Uterus (tissue), 4 donors: ENCODE results near the gene TSHZ2. TPM values are rescaled to one million over a fixed set of nuclear protein-coding genes. Genes with fewer than 3 reads are reported as not detected.

ENCODE experiments used
- DNase-seq, 2 donors: peaks; one replicate each; pipeline ENCODE4 v3.0.0-alpha.2; 2019 to 2020
- H3K27ac ChIP-seq, 2 donors: fragments of 200-600 bp; sonication (generic); 1 replicate in 1 of 2; 2 replicates in 1 of 2; pipeline ENCODE4 v1.5.1; 2016 to 2018
- H3K27me3 ChIP-seq, 2 donors: fragments of 200-600 bp; sonication (generic); one replicate each; pipeline ENCODE4 v1.5.1; 2018 to 2019; ENCODE audit warnings: control low read depth in 1 of 2
- H3K36me3 ChIP-seq, 2 donors: fragments of 200-600 bp; sonication (generic); one replicate each; pipeline ENCODE4 v1.5.1; 2019; ENCODE audit warnings: control low read depth in 1 of 2
- H3K4me1 ChIP-seq, 2 donors: fragments of 200-600 bp; sonication (generic); one replicate each; pipeline ENCODE4 v1.5.1; 2018 to 2019; ENCODE audit warnings: control low read depth in 1 of 2
- H3K4me3 ChIP-seq, 2 donors: fragments of 200-600 bp; sonication (generic); 1 replicate in 1 of 2; 2 replicates in 1 of 2; pipeline ENCODE4 v1.5.1; 2018 to 2019; ENCODE audit warnings: mild to moderate bottlenecking in 1 of 2
- H3K9me3 ChIP-seq, 2 donors: fragments of 200-600 bp; sonication (generic); one replicate each; pipeline ENCODE4 v1.5.1; 2019; ENCODE audit warnings: control low read depth in 1 of 2
- POLR2A ChIP-seq, 2 donors: fragments of 450-650 bp; IDR thresholded peaks; one replicate each; pipeline ENCODE4 v1.6.1; 2016; ENCODE audit warnings: antibody characterized with exemption in 2 of 2, mild to moderate bottlenecking in 1 of 2, moderate library complexity in 1 of 2
- intact Hi-C: fragments of 100-400 bp; cut with DNase I; formaldehyde crosslinking; loops from one replicate; pipeline ENCODE4 v1.15.1; 2023; ENCODE audit warnings: low total_unique reads
- total RNA-seq, 4 donors: library from RNA; depleted of rRNA in 3 of 4; stranded (reverse); fragments of >200 nt in 3 of 4; gene quantifications; one replicate each; pipeline versions ENCODE4 v1.1.0 to v1.2.4, GENCODE V29; 2014 to 2023
- TF ChIP-seq, protein P1 (sequence below), 4 experiments: fragments of 200-600 bp in 2 of 4; fragments of 450-650 bp in 2 of 4; sonication (generic) in 2 of 4; IDR thresholded peaks; one replicate each; pipeline ENCODE4 v1.5.1; 2016 to 2019; ENCODE audit warnings: antibody characterized with exemption in 4 of 4, mild to moderate bottlenecking in 2 of 4, moderate library complexity in 1 of 4
- donor health status: DM: yes; HTN: yes; CAD: no.

The TSHZ2 gene
- total RNA-seq, 4 donors from 2014 or later: 22.0 to 50.1 (median 33.1) TPM

GRCh38 chr20:53195876-53196610 is 223.9 kb downstream of the TSHZ2 start:
- H3K4me1 ChIP-seq: no peaks in the 10 kb centered on the region
- H3K4me3 ChIP-seq: no peak overlapping the region
- intact Hi-C loops: no loop called here
- H3K27ac ChIP-seq: no peak overlapping the region
- no peaks in the 10 kb centered on the region for H3K9me3 ChIP-seq
- TF ChIP-seq, protein P1, sequence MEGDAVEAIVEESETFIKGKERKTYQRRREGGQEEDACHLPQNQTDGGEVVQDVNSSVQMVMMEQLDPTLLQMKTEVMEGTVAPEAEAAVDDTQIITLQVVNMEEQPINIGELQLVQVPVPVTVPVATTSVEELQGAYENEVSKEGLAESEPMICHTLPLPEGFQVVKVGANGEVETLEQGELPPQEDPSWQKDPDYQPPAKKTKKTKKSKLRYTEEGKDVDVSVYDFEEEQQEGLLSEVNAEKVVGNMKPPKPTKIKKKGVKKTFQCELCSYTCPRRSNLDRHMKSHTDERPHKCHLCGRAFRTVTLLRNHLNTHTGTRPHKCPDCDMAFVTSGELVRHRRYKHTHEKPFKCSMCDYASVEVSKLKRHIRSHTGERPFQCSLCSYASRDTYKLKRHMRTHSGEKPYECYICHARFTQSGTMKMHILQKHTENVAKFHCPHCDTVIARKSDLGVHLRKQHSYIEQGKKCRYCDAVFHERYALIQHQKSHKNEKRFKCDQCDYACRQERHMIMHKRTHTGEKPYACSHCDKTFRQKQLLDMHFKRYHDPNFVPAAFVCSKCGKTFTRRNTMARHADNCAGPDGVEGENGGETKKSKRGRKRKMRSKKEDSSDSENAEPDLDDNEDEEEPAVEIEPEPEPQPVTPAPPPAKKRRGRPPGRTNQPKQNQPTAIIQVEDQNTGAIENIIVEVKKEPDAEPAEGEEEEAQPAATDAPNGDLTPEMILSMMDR (IDR thresholded peaks at IDR 0.05): no peak
- no peak for TF ChIP-seq POLR2A (IDR thresholded peaks at IDR 0.05)
- H3K36me3 ChIP-seq: no peaks in the 10 kb centered on the region
- no peaks in the 10 kb centered on the region for H3K27me3 ChIP-seq
- DNase-seq: no peak

- H3K9me3 ChIP-seq: no peaks in the 10 kb centered on the region
- H3K27me3 ChIP-seq: no peaks in the 10 kb centered on the region
- H3K4me3 ChIP-seq: no peak overlapping the region
- intact Hi-C loops: no loop called here
- H3K27ac ChIP-seq: no peak overlapping the region
- no peak for TF ChIP-seq POLR2A (IDR thresholded peaks at IDR 0.05)
- TF ChIP-seq, protein P1 (IDR thresholded peaks at IDR 0.05): no peak
- H3K36me3 ChIP-seq: no peaks in the 10 kb centered on the region
- DNase-seq: no peak
- H3K4me1 ChIP-seq: no peaks in the 10 kb centered on the region
These were observed 229.4 kb downstream of the TSHZ2 start for GRCh38 chr20:53201588-53201987.

- intact Hi-C loops: no loop called here
- TF ChIP-seq, protein P1 (IDR thresholded peaks at IDR 0.05): no peak
- TF ChIP-seq POLR2A (IDR thresholded peaks at IDR 0.05): no peak
- Histone ChIP-seq H3K27me3 (no peaks in the 10 kb centered on the region), H3K36me3 (no peaks in the 10 kb centered on the region), H3K4me1 (no peaks in the 10 kb centered on the region), H3K9me3 (no peaks in the 10 kb centered on the region), H3K4me3 (no peak overlapping the region), H3K27ac (no peak overlapping the region)
- no peak for DNase-seq
These were observed 230.6 kb downstream of the TSHZ2 start for GRCh38 chr20:53202777-53203176.

DNA sequence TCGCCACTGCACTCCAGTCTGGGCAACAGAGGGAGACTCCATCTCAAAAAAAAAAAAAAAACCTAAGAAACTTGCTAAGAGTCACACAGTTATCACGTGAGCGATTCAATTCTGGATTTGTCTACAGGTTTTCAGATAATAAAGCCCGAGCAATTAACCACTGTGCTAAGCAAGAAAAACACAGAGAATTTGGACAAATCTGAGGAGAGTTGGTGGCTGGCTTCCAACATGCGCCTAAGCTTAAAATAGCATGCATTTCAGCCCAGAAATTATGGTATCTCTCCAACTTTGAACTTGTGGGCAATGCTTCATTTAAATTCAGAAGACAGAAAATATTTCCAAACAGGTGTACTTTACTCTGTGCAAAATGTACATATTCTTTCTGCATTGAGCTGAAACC is 232.9 kb downstream of the TSHZ2 start:
- no peak for TF ChIP-seq POLR2A (IDR thresholded peaks at IDR 0.05)
- TF ChIP-seq, protein P1 (IDR thresholded peaks at IDR 0.05): no peak
- Histone ChIP-seq H3K4me1 (no peaks in the 10 kb centered on the region), H3K36me3 (no peaks in the 10 kb centered on the region), H3K9me3 (no peaks in the 10 kb centered on the region), H3K27ac (no peak overlapping the region), H3K4me3 (no peak overlapping the region), H3K27me3 (no peaks in the 10 kb centered on the region)
- DNase-seq: no peak
- intact Hi-C loops: no loop called here

DNA sequence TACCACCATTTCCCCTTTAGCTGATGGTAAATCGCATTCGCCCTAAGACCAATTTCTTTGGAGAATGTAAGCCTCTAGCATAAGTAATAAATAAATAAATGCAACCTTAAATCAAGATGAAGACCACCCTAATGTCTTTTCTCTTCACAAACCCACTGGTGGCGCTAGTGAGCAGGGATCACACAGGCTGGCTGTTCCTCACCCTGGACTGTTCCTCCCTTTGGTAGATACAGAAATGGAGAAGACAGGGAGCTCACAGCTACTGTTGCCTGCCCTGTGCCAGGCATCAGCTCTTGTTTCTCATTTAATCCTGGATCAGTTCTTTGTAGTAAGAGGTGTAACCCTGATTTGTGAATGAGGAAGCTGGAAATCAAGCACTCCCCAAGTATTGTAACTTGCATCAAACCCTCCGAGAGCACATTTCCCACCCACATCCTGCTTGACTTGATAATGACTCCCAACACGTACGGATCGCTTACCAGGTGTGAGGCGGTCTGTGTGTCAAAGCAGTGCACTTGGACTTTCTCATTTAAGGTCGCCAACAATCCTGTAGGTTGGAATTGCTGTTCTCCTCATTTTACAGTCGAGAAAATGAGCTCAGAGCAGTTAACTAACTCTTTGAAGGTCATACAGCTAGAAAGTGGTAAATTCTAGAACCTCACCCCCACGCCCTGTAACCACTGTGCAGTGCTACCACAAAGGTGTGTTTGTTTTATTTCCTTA is 236.1 kb downstream of the TSHZ2 start:
- H3K9me3 ChIP-seq: no peaks in the 10 kb centered on the region
- no peaks in the 10 kb centered on the region for H3K27me3 ChIP-seq
- intact Hi-C loops: no loop called here
- no peak overlapping the region for H3K27ac ChIP-seq
- no peak overlapping the region for H3K4me3 ChIP-seq
- H3K36me3 ChIP-seq: no peaks in the 10 kb centered on the region
- DNase-seq: no peak
- no peak for TF ChIP-seq POLR2A (IDR thresholded peaks at IDR 0.05)
- TF ChIP-seq, protein P1 (IDR thresholded peaks at IDR 0.05): no peak
- H3K4me1 ChIP-seq: no peaks in the 10 kb centered on the region
